K562 (cell line): Measurements from ENCODE around the gene RBMX2.

Source experiments
- CTCF ChIP-seq, 3 experiments: IDR thresholded peaks in 2 of 3; conservative IDR thresholded peaks in 1 of 3; 2 replicates each; pipeline ENCODE4 v1.5.1; 2011 to 2012; ENCODE audit warnings: low read length in 3 of 3, mild to moderate bottlenecking in 3 of 3, control low read depth in 2 of 3, improper control_type of control experiment in 1 of 3, inconsistent platforms in 1 of 3, low read depth in 1 of 3, mixed read lengths in 1 of 3, moderate library complexity in 1 of 3; ENCODE audit not compliant: insufficient read depth in 2 of 3
- GTF2F1 ChIP-seq: IDR thresholded peaks from 2 replicates; pipeline ENCODE4 v1.6.1; 2011; ENCODE audit warnings: low read depth, low read length, improper control_type of control experiment
- POLR2AphosphoS2 ChIP-seq: IDR thresholded peaks from 2 replicates; pipeline ENCODE4 v1.6.1; 2012; ENCODE audit warnings: low read length, improper control_type of control experiment
- ZNF3 ChIP-seq: fragments of 250-450 bp; sonication (Bioruptor Pico); IDR thresholded peaks from 2 replicates; pipeline ENCODE4 v1.5.0; 2021; ENCODE audit warnings: mild to moderate bottlenecking, moderate library complexity

- no peak for TF ChIP-seq CTCF (IDR thresholded peaks at IDR 0.05 in 2 of 3, conservative IDR thresholded peaks at IDR 0.05 in 1 of 3; ENCODE audit: insufficient read depth in 2 of 3, low read depth in 1 of 3, low read length in 3 of 3)
- no peak for TF ChIP-seq ZNF3
- no peak for TF ChIP-seq POLR2AphosphoS2
- no peak for TF ChIP-seq GTF2F1
These were observed 24.7 kb downstream of the RBMX2 start for GRCh38 chrX:130426531-130426930.
